ENCODE data around the gene CDH11. TPM values are rescaled to one million over a fixed set of nuclear protein-coding genes. Genes with fewer than 3 reads are reported as not detected.

Gene CDH11
- total RNA-seq, 1 donor from 2014 or later = 99.6 TPM

DNA sequence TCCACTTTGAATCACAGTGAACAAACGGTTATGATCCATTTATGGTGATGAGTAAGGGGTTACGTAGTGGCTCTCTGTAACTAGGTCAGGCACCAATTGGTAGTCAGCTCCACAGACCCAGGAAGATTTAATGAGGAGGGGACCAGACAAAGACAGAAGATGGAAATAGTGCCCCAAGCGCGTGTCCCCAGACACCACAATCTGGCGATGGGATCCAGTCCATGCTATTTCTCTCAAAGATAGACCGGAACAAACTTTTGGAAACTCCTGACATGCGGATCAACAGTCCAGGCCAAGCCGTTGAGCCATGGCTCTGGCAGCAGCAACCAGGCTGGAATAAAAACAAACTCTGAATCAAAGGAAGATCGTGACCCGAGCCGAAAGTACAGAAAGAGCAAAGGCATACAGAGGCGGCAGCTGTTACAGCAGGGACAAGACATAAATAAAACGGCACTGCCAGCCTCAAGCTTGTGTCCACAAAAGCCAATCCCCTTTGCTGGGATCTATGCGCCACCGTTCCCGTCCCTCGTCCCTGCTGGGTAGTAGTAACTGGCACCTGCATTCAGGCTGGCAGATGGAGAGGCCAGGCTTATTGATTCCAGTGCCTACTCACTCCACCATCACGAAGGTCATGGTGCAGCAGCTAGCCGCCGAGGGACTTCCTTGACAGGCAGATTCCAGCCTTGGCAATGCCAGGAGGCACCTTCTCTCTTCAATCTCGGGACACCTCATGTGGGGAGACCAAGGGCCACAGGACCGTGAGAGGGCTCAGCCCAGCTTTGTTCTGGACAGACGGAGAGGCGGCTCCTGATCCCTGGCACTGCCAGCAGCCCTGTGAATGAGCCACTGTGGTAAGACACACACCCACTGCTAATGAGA is 50.2 kb downstream of the CDH11 start:
- no peak for DNase-seq (ENCODE audit: extremely low read depth, low read depth, low spot score)

DNA sequence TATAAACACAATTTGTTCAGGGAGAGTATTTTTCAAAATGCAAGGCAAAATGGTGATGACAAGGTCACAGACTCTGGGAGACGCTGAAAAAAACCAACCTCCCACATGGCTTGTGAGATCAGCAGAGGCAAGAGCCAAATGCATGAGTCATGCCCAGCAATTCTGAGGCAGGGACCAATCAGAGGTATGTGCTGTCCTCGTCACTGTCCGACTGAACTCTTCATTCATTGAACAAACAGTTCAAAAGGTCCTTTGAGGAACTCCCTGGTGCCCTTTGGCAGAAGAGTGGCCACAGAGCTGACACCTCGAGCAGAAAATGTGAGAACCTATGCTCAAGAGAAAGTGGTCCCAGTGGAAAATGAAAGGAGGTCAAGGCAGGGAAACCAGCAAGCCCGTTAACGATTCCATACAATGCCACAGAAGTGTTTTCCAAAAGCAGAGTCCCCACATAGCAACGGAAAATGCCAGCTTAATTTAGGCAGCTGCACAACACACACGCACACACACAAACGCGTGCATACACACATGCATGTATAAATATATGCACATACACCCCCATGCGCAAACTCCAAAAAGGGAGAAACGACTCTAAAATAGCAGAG is 50.9 kb downstream of the CDH11 start:
- no peak for DNase-seq (ENCODE audit: extremely low read depth, low read depth, low spot score)

DNA sequence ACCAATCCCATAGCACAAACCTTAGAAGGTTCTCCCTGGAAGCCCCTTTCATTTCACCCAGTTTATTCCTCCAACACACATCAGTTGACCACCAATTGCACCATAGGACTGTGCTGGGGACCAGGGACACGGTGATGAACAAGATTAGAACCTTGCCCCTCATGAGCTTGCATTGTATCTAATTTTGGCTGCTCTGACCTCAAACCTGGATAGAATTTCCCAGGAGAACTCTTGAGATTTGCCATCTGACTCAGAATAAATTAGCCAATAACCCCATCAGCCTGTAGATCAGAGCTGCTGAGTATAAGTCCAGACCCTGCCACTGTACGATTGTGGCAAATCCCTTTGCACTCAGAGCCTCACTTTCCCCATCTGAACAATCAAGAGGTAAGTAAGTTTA is 52.1 kb downstream of the CDH11 start:
- no peak for DNase-seq (ENCODE audit: extremely low read depth, low read depth, low spot score)

DNA sequence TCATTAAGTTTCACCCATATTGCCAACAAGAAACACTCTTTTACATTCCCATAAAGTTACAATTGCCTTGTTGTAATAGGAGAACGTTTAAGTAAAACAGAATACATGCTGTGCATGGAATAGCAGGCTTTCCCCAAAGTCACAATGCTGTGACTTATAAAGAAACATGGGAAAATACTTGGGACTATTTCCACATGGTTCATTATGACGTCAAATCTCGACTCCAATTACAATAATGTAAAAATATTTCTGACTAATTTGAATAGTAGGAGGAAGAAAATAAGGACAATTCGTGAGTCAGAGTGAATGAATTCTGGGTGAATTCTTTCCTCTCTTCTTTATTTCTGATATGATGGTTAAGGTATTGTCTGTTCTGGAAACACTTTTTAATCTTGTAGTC is 52.8 kb downstream of the CDH11 start:
- no peak for DNase-seq (ENCODE audit: extremely low read depth, low read depth, low spot score)

DNA sequence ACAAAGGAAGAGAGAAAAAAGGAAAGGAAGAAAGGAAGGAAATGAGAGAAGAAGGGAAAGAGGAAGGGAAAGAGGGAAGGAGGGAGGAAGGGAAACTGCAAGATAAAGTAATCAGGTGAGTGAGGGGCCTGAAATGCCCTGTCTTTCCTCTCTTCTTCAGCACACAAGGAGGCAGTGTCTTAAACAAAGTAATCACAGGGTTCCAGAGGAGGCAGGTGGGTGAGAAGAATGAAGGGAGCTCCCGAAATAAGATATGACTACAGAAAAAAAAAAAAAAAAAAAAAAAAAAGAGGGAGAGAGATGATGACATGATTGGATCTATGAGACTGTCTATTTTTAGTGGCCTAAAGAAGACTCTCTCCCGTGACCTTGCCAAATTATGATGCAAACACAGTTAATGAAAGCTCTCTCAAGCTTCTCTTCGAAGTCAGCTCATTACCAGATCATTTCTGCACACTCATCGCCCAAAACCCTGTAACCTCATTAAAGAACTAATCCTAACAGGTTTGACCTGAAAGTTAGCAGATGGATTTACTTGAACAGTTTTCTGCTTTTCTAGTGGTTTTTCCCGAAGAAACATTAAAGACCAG is 53.6 kb downstream of the CDH11 start:
- DNase-seq (ENCODE audit: extremely low read depth, low read depth, low spot score) = no peak

DNA sequence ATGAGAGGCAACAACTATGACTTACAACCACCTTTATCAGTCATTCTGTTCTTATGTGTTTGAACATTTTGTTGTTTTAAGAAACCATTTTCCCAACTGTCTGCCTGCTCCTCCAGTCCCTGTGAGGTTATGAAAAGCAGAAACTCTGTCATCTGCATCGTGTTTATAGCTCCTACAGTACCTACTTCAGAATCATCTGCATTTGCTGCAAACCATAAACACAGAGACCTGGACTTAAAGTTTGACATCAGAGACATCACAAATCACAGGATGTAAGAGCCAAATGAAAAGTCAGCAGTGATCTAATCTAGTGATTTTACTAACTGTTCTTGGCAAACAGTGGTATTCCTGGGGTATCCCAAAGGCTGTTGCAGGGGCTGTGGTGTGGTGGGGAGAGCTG is 55.2 kb downstream of the CDH11 start:
- DNase-seq (ENCODE audit: extremely low read depth, low read depth, low spot score) = no peak

DNA sequence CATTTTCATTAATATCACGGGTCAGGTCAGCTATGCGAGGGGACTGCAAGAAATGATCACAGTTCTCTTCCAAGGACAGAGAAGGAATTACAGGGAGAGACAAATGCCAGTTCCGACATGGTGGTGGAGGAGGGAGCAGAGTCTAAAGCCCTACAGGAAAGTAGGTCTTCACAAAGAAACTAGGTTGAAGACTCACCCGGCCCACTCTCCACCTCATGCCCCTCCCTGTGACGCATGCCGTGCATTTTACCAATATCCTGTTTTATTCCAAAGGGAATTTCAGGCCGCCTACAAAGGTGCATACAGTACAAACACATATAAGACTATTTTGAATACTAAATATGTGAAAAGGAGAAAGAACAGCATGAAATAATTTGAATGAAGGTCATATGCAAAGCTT is 56.8 kb downstream of the CDH11 start:
- DNase-seq (ENCODE audit: extremely low read depth, low read depth, low spot score) = no peak

DNA sequence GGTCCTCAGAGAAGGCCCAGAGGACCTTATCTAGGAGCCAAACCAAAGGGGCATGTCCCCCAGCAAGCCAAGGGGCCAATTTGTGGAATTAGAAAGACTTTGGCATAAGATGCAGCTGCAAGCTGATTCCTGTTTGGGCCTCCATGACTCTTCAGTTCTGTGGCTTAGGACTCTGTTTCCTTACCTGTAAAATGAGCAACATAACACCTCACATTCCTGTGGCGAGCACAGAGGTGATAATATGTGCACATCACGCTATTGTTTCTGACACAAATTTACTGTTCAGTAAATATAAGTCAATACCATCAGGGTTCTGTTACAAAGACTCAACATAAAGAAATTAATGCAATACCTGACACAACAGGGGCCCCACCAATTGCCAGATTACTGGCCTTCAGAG is 57.7 kb downstream of the CDH11 start:
- DNase-seq (ENCODE audit: extremely low read depth, low read depth, low spot score) = no peak

DNA sequence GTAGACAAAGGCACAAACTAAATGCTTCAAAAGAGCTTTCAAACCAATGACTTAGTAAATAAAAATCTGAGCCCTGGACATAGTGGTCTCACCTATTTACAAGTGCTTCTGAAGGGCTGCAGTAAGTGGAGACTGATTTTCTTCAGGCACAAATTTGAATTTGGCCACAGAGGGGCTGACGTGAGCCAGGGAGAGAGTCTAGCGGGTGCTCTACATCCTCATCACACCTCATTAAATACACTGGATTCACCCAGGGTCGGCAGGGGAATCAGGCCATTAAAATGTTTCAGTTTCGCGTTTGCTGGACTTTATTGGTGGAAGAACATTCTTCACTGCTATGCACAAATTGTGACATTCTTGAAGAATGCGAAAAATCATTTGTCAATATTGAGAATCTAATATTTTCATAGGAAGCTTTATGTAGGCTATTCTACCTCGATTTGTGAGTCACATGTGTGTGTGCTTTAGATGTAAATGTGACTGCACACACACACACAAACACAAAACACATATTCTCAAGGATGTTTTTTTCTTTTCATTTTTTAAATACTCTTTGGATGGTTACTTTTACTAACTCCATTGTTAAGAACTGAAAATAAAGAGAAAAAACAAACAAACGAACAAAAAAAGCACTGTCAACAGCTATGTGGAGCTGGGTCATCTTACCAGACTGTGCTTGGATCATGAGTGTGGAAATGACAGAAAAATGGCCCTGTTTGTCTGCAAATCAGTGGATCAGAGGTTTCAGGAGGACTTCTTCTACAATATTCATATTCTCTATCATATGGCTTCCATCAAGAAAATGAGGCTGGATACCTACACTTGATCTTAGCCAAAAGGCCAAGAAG is 58.9 kb downstream of the CDH11 start:
- DNase-seq (ENCODE audit: extremely low read depth, low read depth, low spot score) = no peak

DNA sequence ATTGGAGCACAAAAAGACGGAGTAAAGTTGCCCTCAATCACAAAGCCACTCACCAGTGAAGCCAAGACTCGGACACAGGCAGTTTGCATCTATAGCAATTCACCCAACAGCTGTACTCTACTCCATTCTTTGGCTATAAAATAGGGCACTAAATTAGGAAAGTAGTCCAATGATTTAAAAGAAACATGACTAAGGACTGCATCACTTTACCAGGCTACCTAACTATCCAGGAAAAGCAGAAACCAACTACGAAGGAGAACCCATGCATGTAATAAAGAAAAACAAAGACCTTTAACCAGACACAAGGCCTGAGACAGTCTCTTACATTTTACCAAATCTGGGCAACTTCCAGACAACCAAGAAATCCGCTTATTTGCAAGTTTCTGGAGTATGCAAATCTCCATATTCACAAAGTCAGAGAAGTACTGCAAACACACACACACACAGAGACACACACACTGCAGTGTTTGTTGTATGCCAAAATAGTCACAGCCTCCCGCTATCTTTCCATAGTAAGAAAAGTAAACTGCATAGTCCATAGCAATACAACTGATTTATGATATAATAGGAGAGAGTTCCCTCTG is 59.8 kb downstream of the CDH11 start:
- DNase-seq (ENCODE audit: extremely low read depth, low read depth, low spot score) = no peak

DNA sequence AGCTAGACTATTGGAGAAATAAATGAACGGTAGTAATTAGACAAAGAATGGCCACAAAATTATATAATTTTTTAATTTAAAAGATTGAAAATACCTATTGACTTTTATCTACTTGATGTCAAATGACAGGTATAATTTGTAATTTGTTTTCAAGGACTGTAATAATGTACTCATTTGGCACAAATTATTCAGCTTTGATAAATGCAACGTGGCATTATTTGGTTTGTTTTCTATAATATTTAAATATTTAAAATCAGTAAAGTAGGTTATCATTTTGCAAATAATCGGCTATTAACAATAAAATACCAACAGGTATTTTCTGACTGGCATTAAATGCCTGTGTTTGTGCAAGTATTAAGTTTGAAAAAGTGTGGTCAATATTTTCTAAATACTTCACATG is 60.6 kb downstream of the CDH11 start:
- no peak for DNase-seq (ENCODE audit: extremely low read depth, low read depth, low spot score)

DNA sequence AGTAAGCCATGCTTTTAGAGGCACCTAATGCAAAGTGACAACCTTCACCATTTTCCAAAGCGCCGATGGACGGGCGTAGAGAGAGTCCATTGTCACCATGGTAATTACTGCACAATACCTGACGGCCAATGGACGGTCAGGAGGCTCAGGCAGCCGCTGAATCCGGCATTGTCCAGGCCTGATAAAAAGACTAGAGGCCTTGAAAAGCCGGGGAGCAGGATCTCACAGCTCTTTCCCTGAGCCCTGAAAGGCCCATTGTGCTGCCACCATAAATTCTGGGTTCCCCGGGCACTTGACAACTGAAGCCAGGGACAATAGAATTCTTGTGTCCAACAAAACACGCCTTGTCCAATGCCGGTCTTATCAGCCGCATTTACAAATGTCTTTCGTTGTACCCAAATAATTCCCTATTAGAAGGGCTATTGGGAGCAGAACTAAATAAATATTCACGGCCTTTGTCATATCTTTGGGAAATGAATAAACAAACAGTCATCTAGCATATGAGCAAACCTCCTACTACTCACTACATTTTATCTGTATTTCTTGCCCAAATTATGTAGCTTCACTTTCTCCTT is 62.4 kb downstream of the CDH11 start:
- no peak for DNase-seq (ENCODE audit: extremely low read depth, low read depth, low spot score)

DNA sequence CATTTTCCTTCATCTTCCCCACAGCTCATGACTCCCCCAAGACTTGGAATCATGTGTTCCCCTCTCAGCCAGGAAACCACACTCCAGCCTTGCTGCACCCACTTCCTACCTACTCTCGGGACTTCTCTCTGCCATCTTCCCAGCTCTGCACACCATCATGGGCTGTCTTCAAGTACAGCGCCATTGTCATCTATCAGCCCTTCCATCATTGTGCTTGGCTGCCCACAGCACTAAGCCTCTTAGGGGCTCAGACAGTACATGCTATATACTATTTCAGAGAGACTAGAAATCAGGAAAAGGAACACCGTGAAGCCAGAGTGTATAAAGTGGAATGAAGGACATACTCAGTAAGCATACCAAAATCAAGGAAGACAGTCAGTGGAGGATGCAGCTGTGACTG is 64.7 kb downstream of the CDH11 start:
- no peak for DNase-seq (ENCODE audit: extremely low read depth, low read depth, low spot score)

DNA sequence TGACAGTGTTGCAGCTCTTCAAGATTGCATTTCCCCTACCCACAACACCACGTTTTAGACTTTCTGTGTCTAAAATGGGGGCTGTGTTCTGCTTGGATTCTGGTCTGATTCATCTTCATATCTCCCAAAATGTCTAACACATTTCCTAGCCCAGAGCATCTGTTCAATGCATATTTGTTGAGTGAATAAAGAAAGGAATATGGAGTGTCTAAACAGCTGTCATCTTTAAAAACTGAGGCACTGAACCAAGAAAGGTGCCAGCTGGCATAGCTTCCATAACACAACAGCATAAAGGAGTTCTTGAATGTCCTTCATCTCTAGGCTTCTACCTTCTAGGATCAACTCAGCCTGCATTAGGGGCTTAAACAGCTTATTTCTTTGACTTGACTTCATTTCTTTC is 67.4 kb downstream of the CDH11 start:
- DNase-seq (ENCODE audit: extremely low read depth, low read depth, low spot score) = no peak

DNA sequence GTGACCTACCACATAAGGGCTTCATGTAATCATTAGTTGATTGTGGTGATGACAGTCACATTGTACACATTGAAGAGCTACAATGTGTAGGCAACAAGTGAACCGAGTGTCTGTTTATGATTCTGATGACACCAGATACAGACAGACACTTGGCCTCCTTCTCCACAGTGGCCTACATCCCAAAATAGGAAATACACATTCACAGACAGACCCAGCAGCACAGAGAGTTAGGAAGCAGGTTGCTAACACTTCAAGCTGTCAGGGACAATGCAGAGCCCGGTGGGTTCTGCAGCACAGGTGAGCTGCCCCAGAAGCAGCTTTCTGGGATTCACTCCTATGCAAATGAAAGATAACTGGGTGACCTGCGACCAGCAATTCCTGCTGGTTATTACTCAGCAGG is 72.2 kb downstream of the CDH11 start:
- no peak for DNase-seq (ENCODE audit: extremely low read depth, low read depth, low spot score)

DNA sequence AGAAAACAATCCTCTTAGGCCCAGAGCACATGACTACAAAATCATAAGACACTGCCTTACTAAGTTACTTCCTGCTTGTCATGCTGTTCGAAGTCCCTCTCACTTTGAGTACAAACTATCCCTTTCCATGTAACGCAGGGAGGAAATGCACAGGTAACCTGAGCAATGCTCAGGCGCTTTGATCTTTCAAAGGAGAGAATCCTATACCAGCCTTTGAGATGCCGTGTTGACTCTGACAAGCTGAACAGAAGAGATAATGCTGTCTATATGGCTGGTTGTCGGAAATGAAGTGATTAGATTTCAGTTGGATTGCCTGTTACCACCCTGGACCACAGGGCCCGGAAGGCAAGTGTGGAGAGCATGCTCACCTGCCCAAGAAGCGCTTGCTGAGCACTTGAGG is 75.9 kb downstream of the CDH11 start:
- DNase-seq (ENCODE audit: extremely low read depth, low read depth, low spot score) = no peak

DNA sequence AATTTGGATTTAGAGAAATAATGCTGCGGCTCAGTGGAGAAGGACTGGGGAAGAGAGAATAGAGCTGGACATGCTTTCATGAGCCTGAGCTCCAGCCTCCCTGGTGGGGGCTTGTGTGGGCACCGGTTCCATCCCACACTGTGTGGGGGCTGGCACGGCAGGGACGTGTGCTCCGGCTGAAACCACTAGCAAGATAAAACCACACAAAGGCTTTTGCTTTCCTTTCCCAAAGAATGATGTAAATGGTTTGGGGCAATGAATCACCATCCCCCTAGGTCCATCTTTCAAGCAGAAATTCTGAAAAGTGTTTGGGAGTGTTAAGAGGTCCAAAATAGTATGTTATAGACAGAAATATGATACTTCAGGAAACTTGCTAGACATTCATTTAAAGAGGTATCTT is 77.0 kb downstream of the CDH11 start:
- no peak for DNase-seq (ENCODE audit: extremely low read depth, low read depth, low spot score)

DNA sequence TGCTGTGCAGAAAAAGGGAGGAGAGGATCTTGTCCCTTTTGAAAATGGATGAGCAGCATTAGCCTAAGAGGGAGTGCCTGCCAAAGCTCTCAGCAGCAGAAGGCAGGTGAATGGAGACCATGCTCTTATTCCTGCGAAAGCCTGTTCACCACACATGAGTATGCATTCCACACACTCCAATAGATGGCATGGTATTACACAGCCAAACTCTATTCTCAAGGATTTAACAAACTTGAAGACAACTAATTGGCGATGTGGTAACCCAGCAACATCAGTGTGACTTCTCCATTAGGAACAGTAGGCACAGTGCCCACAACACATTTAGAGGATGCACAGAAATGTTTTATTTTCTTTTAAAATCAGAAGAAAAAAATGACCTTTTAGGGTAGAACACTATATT is 77.8 kb downstream of the CDH11 start:
- no peak for DNase-seq (ENCODE audit: extremely low read depth, low read depth, low spot score)

DNA sequence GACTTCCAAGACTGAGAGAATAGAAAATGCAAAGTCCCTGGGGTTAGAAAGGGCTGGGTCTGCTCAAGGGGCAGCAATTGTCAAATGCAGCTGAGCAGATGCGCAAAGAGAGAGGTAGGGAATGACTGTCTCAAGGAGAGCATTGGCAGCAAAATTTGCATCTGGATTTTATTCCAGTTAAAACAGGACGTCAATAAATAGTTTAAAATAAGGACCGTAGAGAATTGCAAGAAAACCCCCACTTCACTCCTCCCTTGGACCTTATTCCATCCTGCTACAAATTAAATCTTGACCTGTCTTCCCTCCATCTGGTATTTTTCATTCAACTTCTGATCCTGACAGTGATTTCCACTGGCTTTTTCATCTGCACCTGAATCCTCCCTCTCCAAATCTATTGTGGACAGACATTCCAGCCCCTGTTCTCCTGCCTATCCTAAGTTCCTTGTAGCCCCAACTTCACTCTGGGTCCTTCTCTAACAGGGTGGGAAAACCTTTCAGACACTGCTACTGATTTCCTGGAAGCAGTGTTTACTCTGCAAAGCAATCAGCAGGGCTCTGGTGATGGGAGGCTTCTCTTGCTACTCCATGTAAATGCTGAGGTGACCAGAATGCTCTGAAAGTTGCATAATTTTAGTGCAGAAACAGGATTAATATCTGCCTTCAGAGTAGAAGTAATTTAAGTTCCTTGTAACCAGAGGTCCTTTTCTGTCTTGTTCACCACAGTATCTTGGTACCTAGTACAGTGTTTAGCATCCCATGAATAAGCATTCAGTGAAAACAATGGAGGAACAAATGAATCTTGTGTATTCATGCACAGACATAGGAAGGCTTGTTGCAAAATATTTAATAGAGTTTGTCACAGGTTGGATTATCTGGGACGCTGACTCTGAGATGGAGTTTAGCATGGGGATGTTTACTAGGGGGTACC is 79.2 kb downstream of the CDH11 start:
- no peak for DNase-seq (ENCODE audit: extremely low read depth, low read depth, low spot score)
